Measurements from ENCODE around the gene TMEM232.

TMEM232 gene

DNA sequence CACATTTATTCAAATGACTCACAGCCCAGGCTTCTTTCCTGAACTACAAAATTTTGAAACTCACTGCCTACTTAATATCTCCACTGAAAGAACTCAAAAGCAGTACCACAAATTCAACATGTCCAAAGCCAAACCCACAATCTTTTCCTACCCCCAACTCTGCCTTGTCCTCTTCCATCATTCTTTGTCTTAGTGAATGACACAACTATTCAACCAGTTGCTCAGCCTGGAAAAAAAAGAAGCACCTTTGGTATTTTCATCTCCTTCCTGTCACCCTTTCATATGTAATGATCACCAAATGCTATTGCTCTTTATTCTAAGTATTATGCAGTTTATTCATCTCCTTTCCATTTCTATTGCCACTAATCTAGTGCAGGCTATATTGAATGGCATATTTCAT lies 216.3 kb downstream of the TMEM232 start:
- ChIA-PET CTCF (no interaction called here), POLR2A (no interaction called here)
- DNase-seq (ENCODE audit: extremely low spot score) = no peak
- TF ChIP-seq, protein P1, sequence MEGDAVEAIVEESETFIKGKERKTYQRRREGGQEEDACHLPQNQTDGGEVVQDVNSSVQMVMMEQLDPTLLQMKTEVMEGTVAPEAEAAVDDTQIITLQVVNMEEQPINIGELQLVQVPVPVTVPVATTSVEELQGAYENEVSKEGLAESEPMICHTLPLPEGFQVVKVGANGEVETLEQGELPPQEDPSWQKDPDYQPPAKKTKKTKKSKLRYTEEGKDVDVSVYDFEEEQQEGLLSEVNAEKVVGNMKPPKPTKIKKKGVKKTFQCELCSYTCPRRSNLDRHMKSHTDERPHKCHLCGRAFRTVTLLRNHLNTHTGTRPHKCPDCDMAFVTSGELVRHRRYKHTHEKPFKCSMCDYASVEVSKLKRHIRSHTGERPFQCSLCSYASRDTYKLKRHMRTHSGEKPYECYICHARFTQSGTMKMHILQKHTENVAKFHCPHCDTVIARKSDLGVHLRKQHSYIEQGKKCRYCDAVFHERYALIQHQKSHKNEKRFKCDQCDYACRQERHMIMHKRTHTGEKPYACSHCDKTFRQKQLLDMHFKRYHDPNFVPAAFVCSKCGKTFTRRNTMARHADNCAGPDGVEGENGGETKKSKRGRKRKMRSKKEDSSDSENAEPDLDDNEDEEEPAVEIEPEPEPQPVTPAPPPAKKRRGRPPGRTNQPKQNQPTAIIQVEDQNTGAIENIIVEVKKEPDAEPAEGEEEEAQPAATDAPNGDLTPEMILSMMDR (IDR thresholded peaks at IDR 0.05; ENCODE audit: control extremely low read depth, extremely low read depth, low read depth, missing control alignments) = no peak

DNA sequence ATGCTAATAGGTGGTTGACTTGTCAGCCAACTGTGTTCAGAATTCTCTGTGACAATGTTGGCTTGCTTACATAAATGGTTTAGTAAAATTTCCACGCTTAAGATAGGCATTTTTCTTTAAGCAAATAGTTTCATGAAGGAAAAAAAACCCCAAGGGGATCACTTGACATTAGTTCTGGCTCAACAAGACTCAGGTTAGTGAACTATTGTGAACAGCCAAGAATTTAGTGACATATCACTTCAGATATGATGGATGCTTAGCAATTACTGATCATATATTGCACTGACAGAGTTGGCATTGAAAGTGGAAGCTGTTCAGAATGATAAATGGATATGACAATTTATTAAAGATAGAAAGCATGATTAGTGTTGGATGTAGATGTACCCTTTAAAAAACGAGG lies 218.5 kb downstream of the TMEM232 start:
- CTCF ChIA-PET = no interaction called here
- no peak for DNase-seq (ENCODE audit: extremely low spot score)
- POLR2A ChIA-PET = no interaction called here
- TF ChIP-seq, protein P1 (IDR thresholded peaks at IDR 0.05; ENCODE audit: control extremely low read depth, extremely low read depth, low read depth, missing control alignments) = no peak

DNA sequence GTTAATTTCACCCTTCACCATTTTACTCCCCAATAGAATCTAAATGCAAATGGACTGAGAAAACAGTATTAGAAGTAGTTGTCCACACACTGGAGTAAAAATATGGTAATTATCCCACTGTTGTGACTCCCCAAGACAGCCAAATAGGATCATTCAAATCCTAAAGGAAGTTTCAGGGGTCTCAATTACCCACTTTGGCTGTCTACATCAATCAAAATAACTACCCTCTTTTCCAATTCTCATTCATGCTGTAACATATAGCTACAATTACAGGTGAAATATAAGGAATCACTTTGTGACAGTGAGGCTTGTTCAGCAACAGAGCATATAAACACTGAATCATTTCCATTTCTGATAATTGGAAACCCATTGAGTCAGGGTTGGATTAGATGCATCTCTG lies 220.1 kb downstream of the TMEM232 start:
- ChIA-PET CTCF (no interaction called here), POLR2A (no interaction called here)
- DNase-seq (ENCODE audit: extremely low spot score) = no peak
- TF ChIP-seq, protein P1 (IDR thresholded peaks at IDR 0.05; ENCODE audit: control extremely low read depth, extremely low read depth, low read depth, missing control alignments) = no peak

DNA sequence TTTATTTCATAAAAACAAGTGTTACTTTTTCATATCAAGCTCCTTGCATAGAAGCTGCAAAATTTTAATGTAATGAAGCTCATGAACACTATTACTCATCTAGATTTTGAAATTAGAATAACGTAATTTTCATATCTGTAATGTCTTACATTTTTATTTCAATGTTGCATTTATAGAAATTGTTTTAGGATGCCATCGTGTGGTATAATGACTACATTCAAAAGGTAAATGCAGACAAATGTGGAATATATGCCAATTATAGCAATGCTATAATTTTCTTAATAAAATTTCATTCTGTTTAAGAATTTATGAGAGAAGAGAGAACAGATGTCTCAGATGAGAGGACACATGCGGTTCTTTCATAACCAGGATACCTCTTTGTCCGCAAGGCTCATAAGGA lies 230.2 kb downstream of the TMEM232 start:
- POLR2A ChIA-PET = no interaction called here
- TF ChIP-seq, protein P1 (IDR thresholded peaks at IDR 0.05; ENCODE audit: control extremely low read depth, extremely low read depth, low read depth, missing control alignments) = no peak
- CTCF ChIA-PET = no interaction called here
- DNase-seq (ENCODE audit: extremely low spot score) = no peak

DNA sequence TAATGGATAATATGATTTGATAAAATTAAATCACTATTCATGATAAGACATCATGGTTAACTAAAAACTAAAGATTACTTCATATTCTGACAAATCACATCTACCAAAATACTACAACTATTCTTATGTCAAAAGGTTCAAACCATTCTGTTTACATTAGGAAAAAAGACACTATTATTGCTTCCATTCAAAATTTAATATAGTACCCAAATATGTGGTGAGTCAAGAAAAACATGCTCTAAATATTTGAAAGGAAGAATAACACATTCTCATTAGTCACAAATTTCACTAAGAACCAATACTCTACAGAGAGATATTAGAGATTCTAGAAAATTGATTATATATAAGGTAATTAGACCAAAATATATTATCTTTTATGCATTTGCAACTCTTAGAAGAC lies 234.0 kb downstream of the TMEM232 start:
- DNase-seq (ENCODE audit: extremely low spot score) = no peak
- ChIA-PET POLR2A (no interaction called here), CTCF (no interaction called here)
- TF ChIP-seq, protein P1 (IDR thresholded peaks at IDR 0.05; ENCODE audit: control extremely low read depth, extremely low read depth, low read depth, missing control alignments) = no peak

DNA sequence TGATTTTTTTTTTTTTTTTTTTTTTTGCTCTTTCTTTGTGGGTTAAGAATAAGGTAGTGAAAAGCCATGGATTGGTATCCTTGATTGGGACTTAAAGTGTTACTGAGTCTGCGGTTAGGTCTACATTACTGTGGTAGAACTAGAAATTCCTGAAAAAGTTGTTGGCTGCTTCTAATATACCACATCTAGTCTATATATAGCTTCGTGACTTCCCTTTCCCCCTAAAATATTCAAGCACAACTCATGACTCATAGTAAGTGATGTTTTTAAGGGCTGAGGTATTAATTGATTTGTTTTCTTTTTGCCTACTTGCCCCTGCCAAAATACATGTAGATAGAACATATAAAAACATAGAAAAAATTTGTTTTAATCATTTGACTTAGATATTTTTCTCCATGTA lies 247.6 kb downstream of the TMEM232 start:
- TF ChIP-seq, protein P1 (IDR thresholded peaks at IDR 0.05; ENCODE audit: control extremely low read depth, extremely low read depth, low read depth, missing control alignments) = no peak
- no peak for DNase-seq (ENCODE audit: extremely low spot score)
- POLR2A ChIA-PET = no interaction called here
- CTCF ChIA-PET = no interaction called here

DNA sequence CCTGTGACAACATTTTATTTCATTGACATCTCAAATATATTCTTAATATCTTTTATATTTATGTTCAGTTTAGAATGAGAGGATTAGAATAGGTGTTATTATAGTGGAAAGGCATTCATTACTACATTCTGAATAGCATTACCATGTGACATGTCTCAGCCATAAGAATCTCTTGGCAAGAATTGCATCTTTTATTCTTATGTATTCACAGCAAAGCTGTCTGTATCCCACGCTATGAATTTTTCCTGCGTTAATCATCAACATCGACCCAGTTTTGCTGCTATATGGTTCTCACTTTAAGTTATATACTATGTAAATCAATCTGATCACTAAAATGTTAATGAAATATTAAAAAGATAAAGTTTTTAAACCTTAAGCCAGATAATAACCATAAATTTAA lies 248.6 kb downstream of the TMEM232 start:
- ChIA-PET POLR2A (no interaction called here), CTCF (no interaction called here)
- no peak for DNase-seq (ENCODE audit: extremely low spot score)
- TF ChIP-seq, protein P1 (IDR thresholded peaks at IDR 0.05; ENCODE audit: control extremely low read depth, extremely low read depth, low read depth, missing control alignments) = no peak
